Transverse colon (tissue), 4 donors: ENCODE results near the gene KCNH1. TPM values are rescaled to one million over a fixed set of nuclear protein-coding genes. Genes with fewer than 3 reads are reported as not detected.

Source experiments
- DNase-seq: peaks from one replicate; pipeline ENCODE4 v3.0.0-alpha.2; 2019
- H3K27ac ChIP-seq, 4 donors: fragments of 200-600 bp; sonication (generic); 2 replicates each; pipeline ENCODE4 v1.5.1; 2016 to 2018; ENCODE audit warnings: inconsistent platforms in 4 of 4
- H3K27me3 ChIP-seq: fragments of 200-600 bp; sonication (generic); 2 replicates; pipeline ENCODE4 v1.5.1; 2017; ENCODE audit warnings: inconsistent platforms
- H3K36me3 ChIP-seq, 4 donors: fragments of 200-600 bp; sonication (generic); 2 replicates each; pipeline ENCODE4 v1.5.1; 2017 to 2019; ENCODE audit warnings: inconsistent platforms in 4 of 4
- H3K4me1 ChIP-seq, 4 donors: fragments of 200-600 bp; sonication (generic); 2 replicates each; pipeline ENCODE4 v1.5.1; 2017 to 2020; ENCODE audit warnings: inconsistent platforms in 4 of 4
- H3K4me3 ChIP-seq, 4 donors: fragments of 200-600 bp; sonication (generic); 1 replicate in 1 of 4; 2 replicates in 3 of 4; pipeline versions ENCODE4 v1.5.1 to v1.6.1; 2017 to 2019; ENCODE audit warnings: inconsistent platforms in 4 of 4
- H3K9me3 ChIP-seq, 2 donors: fragments of 200-600 bp; sonication (generic); 2 replicates each; pipeline ENCODE4 v1.5.1; 2017 to 2019; ENCODE audit warnings: inconsistent platforms in 2 of 2
- CTCF ChIP-seq, 5 experiments: fragments of 200-600 bp in 3 of 5; fragments of 450-650 bp in 2 of 5; sonication (generic) in 3 of 5; IDR thresholded peaks; 1 replicate in 2 of 5; 2 replicates in 3 of 5; pipeline ENCODE4 v1.5.1; 2016 to 2017; ENCODE audit warnings: antibody characterized with exemption in 5 of 5, inconsistent platforms in 3 of 5, mild to moderate bottlenecking in 2 of 5, moderate library complexity in 1 of 5
- EP300 ChIP-seq: sonication (generic); formaldehyde crosslinking; IDR thresholded peaks from one replicate; pipeline ENCODE4 v1.6.1; 2017; ENCODE audit warnings: antibody characterized with exemption, low read depth
- POLR2A ChIP-seq: fragments of 450-650 bp; IDR thresholded peaks from one replicate; pipeline ENCODE4 v1.6.1; 2016; ENCODE audit warnings: antibody characterized with exemption, mild to moderate bottlenecking, moderate library complexity
- POLR2AphosphoS5 ChIP-seq, 3 donors: sonication (generic); formaldehyde crosslinking; IDR thresholded peaks; one replicate each; pipeline ENCODE4 v1.6.1; 2016; ENCODE audit warnings: antibody characterized with exemption in 3 of 3
- WGBS, 2 donors: methylation state at CpG; one replicate each; pipeline ENCODE4 v1.1.5; 2018; ENCODE audit warnings: low coverage in 1 of 2; 5-methylcytosine and 5-hydroxymethylcytosine counted together
- in situ Hi-C, 4 donors: fragments of 200-750 bp; cut with MboI; loops; one replicate each; pipeline versions ENCODE4 v1.15.0 to v1.15.1; 2017; ENCODE audit warnings: low sequenced_read_pairs in 3 of 4, low pct_ligation_motif_present in 1 of 4, low pct_unique_long_range_greater_than_20kb in 1 of 4
- intact Hi-C: fragments of 100-400 bp; cut with DNase I; formaldehyde crosslinking; loops from one replicate; pipeline ENCODE4 v1.15.1; 2023; ENCODE audit warnings: low total_unique reads
- total RNA-seq, 4 donors: library from RNA; depleted of rRNA; stranded (reverse); fragments of >200 nt; gene quantifications; one replicate each; pipeline ENCODE4 v1.1.0, GENCODE V29; 2016

KCNH1 gene
- total RNA-seq, 4 donors from 2014 or later = 0.55 to 9.4 (median 2.2) TPM

GRCh38 chr1:211118407-211119102 is 15.4 kb downstream of the KCNH1 start:
- no peak for DNase-seq
- 80 to 86% methylated on average over 7 to 9 of the region's 9 CpGs for WGBS, 2 donors
- in situ Hi-C loops = loop anchor here in 1 of 4 donors (10.0 kb wide), 1 partner anchor 514 kb away; no protein-coding TSS in a partner anchor
- Histone ChIP-seq H3K4me1 (no peaks in the 10 kb centered on the region), H3K36me3 (no peaks in the 10 kb centered on the region), H3K9me3 (no peaks in the 10 kb centered on the region), H3K27ac (no peak overlapping the region), H3K27me3 (no peaks in the 10 kb centered on the region), H3K4me3 (no peak overlapping the region)
- TF ChIP-seq POLR2A (no peak), EP300 (no peak), POLR2AphosphoS5 (IDR thresholded peaks at IDR 0.05) (no peak), CTCF (IDR thresholded peaks at IDR 0.05) (no peak)
- intact Hi-C loops = no loop called here

DNA sequence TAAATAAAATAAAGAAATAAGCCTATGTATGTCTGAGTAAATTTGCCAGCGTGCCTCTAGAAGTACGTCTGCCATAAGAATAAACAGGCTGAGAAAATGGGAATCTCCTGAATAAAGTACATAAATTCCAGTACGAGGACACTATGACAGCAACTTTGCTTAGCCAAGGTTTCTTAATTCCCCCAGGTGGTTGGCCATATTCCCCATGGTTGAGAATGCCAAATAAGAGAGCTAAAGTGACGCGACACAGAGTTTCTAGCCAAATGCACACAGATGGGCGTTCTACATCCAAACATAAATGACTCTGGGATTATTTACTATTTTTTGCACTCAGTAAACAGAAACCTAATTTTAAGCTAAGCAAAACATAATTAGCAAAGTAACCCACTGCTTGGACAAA is 19.5 kb downstream of the KCNH1 start:
- H3K27ac ChIP-seq = no peak overlapping the region
- H3K27me3 ChIP-seq = no peaks in the 10 kb centered on the region
- 64 to 71% methylated on average over 6 of the region's 6 CpGs for WGBS, 2 donors
- H3K9me3 ChIP-seq = no peaks in the 10 kb centered on the region
- H3K4me1 ChIP-seq = no peaks in the 10 kb centered on the region
- DNase-seq = no peak
- TF ChIP-seq POLR2AphosphoS5 (IDR thresholded peaks at IDR 0.05) = no peak
- no peak for TF ChIP-seq CTCF (IDR thresholded peaks at IDR 0.05)
- intact Hi-C loops = no loop called here
- in situ Hi-C loops = loop anchor here in 1 of 4 donors (10.0 kb wide), 1 partner anchor 510 kb away; no protein-coding TSS in a partner anchor
- no peaks in the 10 kb centered on the region for H3K36me3 ChIP-seq
- H3K4me3 ChIP-seq = no peak overlapping the region

DNA sequence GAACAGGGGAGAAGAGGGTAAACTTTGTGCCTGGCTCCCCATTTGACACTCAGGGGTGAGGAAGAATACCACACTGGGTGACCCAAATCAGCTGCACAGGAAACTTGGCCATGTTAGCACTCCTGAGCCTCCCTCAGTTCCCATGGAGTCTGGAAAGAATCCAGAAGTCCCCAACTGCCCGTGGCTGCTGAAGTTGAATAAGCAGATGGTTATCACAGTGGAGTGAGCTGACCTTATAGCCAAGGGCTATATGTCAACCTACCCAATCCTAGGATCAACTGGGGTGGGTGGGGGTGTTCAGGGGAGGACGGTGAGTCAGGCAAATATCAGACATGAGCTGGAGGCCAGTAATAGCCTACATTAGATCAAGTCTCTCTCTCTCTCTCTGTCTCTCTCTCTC is 20.4 kb downstream of the KCNH1 start:
- no peak overlapping the region for H3K27ac ChIP-seq
- no peak for DNase-seq
- no peaks in the 10 kb centered on the region for H3K4me1 ChIP-seq
- in situ Hi-C loops = loop anchor here in 1 of 4 donors (10.0 kb wide), 1 partner anchor 509 kb away; no protein-coding TSS in a partner anchor
- H3K4me3 ChIP-seq = no peak overlapping the region
- H3K9me3 ChIP-seq = no peaks in the 10 kb centered on the region
- TF ChIP-seq POLR2A (no peak), POLR2AphosphoS5 (IDR thresholded peaks at IDR 0.05) (no peak), EP300 (no peak), CTCF (IDR thresholded peaks at IDR 0.05) (no peak)
- WGBS, 2 donors = 55 to 60% methylated on average over 1 to 2 of the region's 2 CpGs
- H3K27me3 ChIP-seq = no peaks in the 10 kb centered on the region
- intact Hi-C loops = no loop called here
- H3K36me3 ChIP-seq = no peaks in the 10 kb centered on the region

DNA sequence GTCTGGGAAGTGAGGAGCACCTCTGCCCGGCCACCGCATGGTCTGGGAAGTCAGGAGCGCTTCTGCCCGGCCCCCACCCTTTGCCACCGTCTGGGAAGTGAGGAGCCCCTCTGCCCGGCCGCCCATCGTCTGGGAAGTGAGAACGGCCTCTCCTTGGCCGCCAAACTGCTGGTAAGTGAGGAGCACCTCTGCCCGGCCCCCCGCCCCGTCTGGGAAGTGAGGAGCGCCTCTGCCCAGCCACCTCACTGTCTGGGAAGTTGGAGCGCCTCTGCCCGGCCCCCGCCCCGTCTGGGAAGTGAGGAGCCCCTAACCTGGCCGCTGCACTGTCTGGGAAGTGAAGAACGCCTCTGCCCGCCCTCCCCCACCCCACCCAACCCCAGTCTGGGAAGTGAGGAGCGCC is 22.6 kb downstream of the KCNH1 start:
- WGBS, 2 donors = 82% methylated on average over 11 of the region's 22 CpGs; no CpG with 5 or more reads in 1 of the 2 donors
- Histone ChIP-seq H3K27ac (no peak overlapping the region), H3K4me1 (no peaks in the 10 kb centered on the region), H3K36me3 (no peaks in the 10 kb centered on the region), H3K27me3 (no peaks in the 10 kb centered on the region), H3K9me3 (no peaks in the 10 kb centered on the region), H3K4me3 (no peak overlapping the region)
- DNase-seq = no peak
- no peak for TF ChIP-seq POLR2AphosphoS5 (IDR thresholded peaks at IDR 0.05)
- no peak for TF ChIP-seq EP300
- TF ChIP-seq POLR2A = no peak
- no peak for TF ChIP-seq CTCF (IDR thresholded peaks at IDR 0.05)
- in situ Hi-C loops (loop anchor here in 1 of 4 donors (10.0 kb wide), 1 partner anchor 507 kb away; no protein-coding TSS in a partner anchor), intact Hi-C loops (no loop called here)
